NCI-H82 treated with DMSO at 0.1 percent for 48 hours (cell line): Measurements from ENCODE around the gene FBXW11.

Experiments used
- DNase-seq: peaks from one replicate; lab custom pipeline; 2025; ENCODE audit not compliant: unreplicated experiment; lab: John Stamatoyannopoulos, UW

FBXW11 gene

GRCh38 chr5:171845857-171846256 lies 160.6 kb downstream of the FBXW11 start:
- no peak for DNase-seq

GRCh38 chr5:171845040-171845630 lies 161.3 kb downstream of the FBXW11 start:
- no peak for DNase-seq

GRCh38 chr5:171842777-171843328 lies 163.6 kb downstream of the FBXW11 start:
- no peak for DNase-seq

- no peak for DNase-seq
These were observed 164.3 kb downstream of the FBXW11 start for GRCh38 chr5:171841984-171842776.

GRCh38 chr5:171840711-171841522 lies 165.5 kb downstream of the FBXW11 start:
- no peak for DNase-seq

GRCh38 chr5:171840066-171840465 lies 166.4 kb downstream of the FBXW11 start:
- DNase-seq: no peak

GRCh38 chr5:171839112-171839511 lies 167.3 kb downstream of the FBXW11 start:
- no peak for DNase-seq

GRCh38 chr5:171838066-171838465 lies 168.4 kb downstream of the FBXW11 start:
- DNase-seq: no peak

GRCh38 chr5:171837522-171837921 lies 168.9 kb downstream of the FBXW11 start:
- DNase-seq: no peak

- DNase-seq: no peak
These were observed 171.4 kb downstream of the FBXW11 start for GRCh38 chr5:171835066-171835465.

GRCh38 chr5:171834461-171834860 lies 172.0 kb downstream of the FBXW11 start:
- no peak for DNase-seq

- DNase-seq: no peak
These were observed 173.7 kb downstream of the FBXW11 start for GRCh38 chr5:171832775-171833174.

GRCh38 chr5:171830686-171831085 lies 175.8 kb downstream of the FBXW11 start:
- no peak for DNase-seq

GRCh38 chr5:171827162-171827561 lies 179.3 kb downstream of the FBXW11 start:
- no peak for DNase-seq

GRCh38 chr5:171826132-171826531 lies 180.3 kb downstream of the FBXW11 start:
- no peak for DNase-seq

GRCh38 chr5:171825051-171825450 lies 181.4 kb downstream of the FBXW11 start:
- no peak for DNase-seq

- no peak for DNase-seq
These were observed 183.2 kb downstream of the FBXW11 start for GRCh38 chr5:171823269-171823668.

GRCh38 chr5:171821286-171821685 lies 185.2 kb downstream of the FBXW11 start:
- DNase-seq: no peak

GRCh38 chr5:171820561-171820960 lies 185.9 kb downstream of the FBXW11 start:
- no peak for DNase-seq

GRCh38 chr5:171816666-171817065 lies 189.8 kb downstream of the FBXW11 start:
- DNase-seq: no peak

GRCh38 chr5:171813813-171814490 lies 192.5 kb downstream of the FBXW11 start:
- DNase-seq: no peak
